Non-pigmented ciliary epithelial cell (primary cell): ENCODE data around the gene RPL32.
"Not testable (repeated sequence)": the region's sequence is repeated elsewhere in the genome, so short reads cannot be mapped to it uniquely, and the experiment has no call there.

ENCODE experiments used
- DNase-seq: peaks from one replicate; pipeline ENCODE4 v3.0.0-alpha.2; 2010; ENCODE audit warnings: low read depth

Gene RPL32

GRCh38 chr3:12868039-12869034, 27.0 kb upstream of the RPL32 start:
- DNase-seq = peak; percentile 56

GRCh38 chr3:12866836-12867235, 25.5 kb upstream of the RPL32 start:
- no peak for DNase-seq

GRCh38 chr3:12865271-12865670, 23.9 kb upstream of the RPL32 start:
- DNase-seq = no peak

GRCh38 chr3:12862387-12862786, 21.0 kb upstream of the RPL32 start:
- DNase-seq = no peak

- DNase-seq = no peak
Measured at GRCh38 chr3:12861611-12862010, 20.2 kb upstream of the RPL32 start.

- no peak for DNase-seq
Measured at GRCh38 chr3:12859840-12860239, 18.5 kb upstream of the RPL32 start.

- no peak for DNase-seq
Measured at GRCh38 chr3:12856626-12857025, 15.3 kb upstream of the RPL32 start.

GRCh38 chr3:12854565-12854964, 13.2 kb upstream of the RPL32 start:
- DNase-seq = no peak

GRCh38 chr3:12853847-12854246, 12.5 kb upstream of the RPL32 start:
- DNase-seq = not testable (repeated sequence)

GRCh38 chr3:12852201-12852600, 10.8 kb upstream of the RPL32 start:
- no peak for DNase-seq

- no peak for DNase-seq
Measured at GRCh38 chr3:12845811-12846210, 4.4 kb upstream of the RPL32 start.

- DNase-seq = no peak
Measured at GRCh38 chr3:12842469-12842868, 1.1 kb upstream of the RPL32 start.

- DNase-seq = no peak
Measured at GRCh38 chr3:12841970-12842328, 584 bp upstream of the RPL32 start.

GRCh38 chr3:12840591-12841148, 695 bp downstream of the RPL32 start:
- no peak for DNase-seq

GRCh38 chr3:12840148-12840547, 1.2 kb downstream of the RPL32 start:
- not testable (repeated sequence) for DNase-seq

GRCh38 chr3:12839156-12839946, 2.0 kb downstream of the RPL32 start:
- DNase-seq = no peak

- DNase-seq = no peak
Measured at GRCh38 chr3:12838179-12838965, 3.0 kb downstream of the RPL32 start.

- no peak for DNase-seq
Measured at GRCh38 chr3:12837295-12837986, 3.9 kb downstream of the RPL32 start.

GRCh38 chr3:12835052-12835665, 6.2 kb downstream of the RPL32 start:
- DNase-seq = no peak

- no peak for DNase-seq
Measured at GRCh38 chr3:12833222-12834161, 7.9 kb downstream of the RPL32 start.
